Mesenchymal stem cell (in vitro differentiated cells and primary cell): Measurements from ENCODE around the gene POU5F1.

Source experiments
- DNase-seq: peaks from one replicate; pipeline ENCODE4 v3.0.0-alpha.2; 2013
- H2AFZ ChIP-seq: one replicate; pipeline ENCODE4 v1.6.1; 2013; ENCODE audit warnings: low read depth, mild to moderate bottlenecking, control low read depth, inconsistent platforms, low read length, moderate library complexity
- H2AK5ac ChIP-seq: 2 replicates; pipeline ENCODE4 v1.6.1; 2013; ENCODE audit warnings: low read length, moderate library complexity, mild to moderate bottlenecking, inconsistent platforms; ENCODE audit not compliant: severe bottlenecking
- H2BK120ac ChIP-seq: one replicate; pipeline ENCODE4 v1.6.1; 2013; ENCODE audit warnings: low read depth, mild to moderate bottlenecking, inconsistent platforms, low read length, moderate library complexity
- H2BK12ac ChIP-seq, 2 experiments: one replicate each; pipeline ENCODE4 v1.6.1; 2013; ENCODE audit warnings: inconsistent platforms in 2 of 2, low read length in 2 of 2, mild to moderate bottlenecking in 2 of 2, moderate library complexity in 2 of 2, control low read depth in 1 of 2
- H2BK15ac ChIP-seq: one replicate; pipeline ENCODE4 v1.6.1; 2013; ENCODE audit warnings: mild to moderate bottlenecking, low read depth, inconsistent platforms; ENCODE audit not compliant: poor library complexity, severe bottlenecking
- H2BK5ac ChIP-seq: 2 replicates; pipeline ENCODE4 v1.6.1; 2013; ENCODE audit warnings: low read depth, mild to moderate bottlenecking, low read length, control low read depth, inconsistent platforms; ENCODE audit not compliant: poor library complexity, severe bottlenecking
- H3K14ac ChIP-seq, 2 experiments: one replicate each; pipeline ENCODE4 v1.6.1; 2013; ENCODE audit warnings: inconsistent platforms in 2 of 2, low read length in 2 of 2, control low read depth in 1 of 2, mild to moderate bottlenecking in 1 of 2, moderate library complexity in 1 of 2
- H3K18ac ChIP-seq, 2 experiments: one replicate each; pipeline ENCODE4 v1.6.1; 2013; ENCODE audit warnings: inconsistent platforms in 2 of 2, low read length in 2 of 2, control low read depth in 1 of 2, low read depth in 1 of 2, mild to moderate bottlenecking in 1 of 2
- H3K23ac ChIP-seq, 2 experiments: one replicate each; pipeline ENCODE4 v1.6.1; 2013; ENCODE audit warnings: inconsistent platforms in 2 of 2, low read length in 2 of 2, mild to moderate bottlenecking in 2 of 2, moderate library complexity in 2 of 2, control low read depth in 1 of 2
- H3K27ac ChIP-seq: 2 replicates; pipeline ENCODE4 v1.5.1; 2013; ENCODE audit warnings: mild to moderate bottlenecking, moderate library complexity, low read length, control low read depth, inconsistent platforms; ENCODE audit not compliant: poor library complexity, severe bottlenecking
- H3K27me3 ChIP-seq, 2 experiments: 2 replicates each; pipeline versions ENCODE4 v1.6.1 to v1.7.0; 2013; ENCODE audit warnings: low read length in 2 of 2, mild to moderate bottlenecking in 2 of 2, moderate library complexity in 2 of 2, control low read depth in 1 of 2, inconsistent platforms in 1 of 2; ENCODE audit not compliant: control insufficient read depth in 1 of 2, insufficient read depth in 1 of 2
- H3K36me3 ChIP-seq, 2 experiments: 2 replicates each; pipeline versions ENCODE4 v1.6.1 to v1.7.0; 2013; ENCODE audit warnings: low read length in 2 of 2, control low read depth in 1 of 2, inconsistent platforms in 1 of 2, low read depth in 1 of 2, mild to moderate bottlenecking in 1 of 2; ENCODE audit not compliant: insufficient read depth in 2 of 2, control insufficient read depth in 1 of 2
- H3K4ac ChIP-seq, 2 experiments: one replicate each; pipeline ENCODE4 v1.6.1; 2013; ENCODE audit warnings: inconsistent platforms in 2 of 2, low read length in 2 of 2, mild to moderate bottlenecking in 2 of 2, moderate library complexity in 2 of 2, control low read depth in 1 of 2, low read depth in 1 of 2
- H3K4me1 ChIP-seq: 2 replicates; pipeline ENCODE4 v1.6.1; 2013; ENCODE audit warnings: low read depth, low read length, control low read depth; ENCODE audit not compliant: control insufficient read depth, insufficient read depth
- H3K4me2 ChIP-seq: 2 replicates; pipeline ENCODE4 v1.6.1; 2013; ENCODE audit warnings: low read length, mild to moderate bottlenecking, inconsistent platforms; ENCODE audit not compliant: poor library complexity, severe bottlenecking
- H3K4me3 ChIP-seq, 2 experiments: 2 replicates each; pipeline versions ENCODE4 v1.5.1 to v1.7.0; 2013; ENCODE audit warnings: low read length in 2 of 2, mild to moderate bottlenecking in 2 of 2, control low read depth in 1 of 2, low read depth in 1 of 2; ENCODE audit not compliant: insufficient read depth in 1 of 2
- H3K79me1 ChIP-seq: replicated peaks from 2 replicates; pipeline ENCODE4 v1.6.1; 2013; ENCODE audit warnings: mild to moderate bottlenecking, control low read depth, low read length, inconsistent platforms; ENCODE audit not compliant: poor library complexity, severe bottlenecking
- H3K9ac ChIP-seq: 2 replicates; pipeline ENCODE4 v1.7.0; 2013; ENCODE audit warnings: mild to moderate bottlenecking, low read length, moderate library complexity
- H3K9me3 ChIP-seq: 2 replicates; pipeline ENCODE4 v1.7.0; 2013; ENCODE audit warnings: mild to moderate bottlenecking, low read length; ENCODE audit not compliant: control insufficient read depth
- H4K8ac ChIP-seq: one replicate; pipeline ENCODE4 v1.6.1; 2013; ENCODE audit warnings: inconsistent platforms, mild to moderate bottlenecking, low read length, moderate library complexity
- H4K91ac ChIP-seq: one replicate; pipeline ENCODE4 v1.6.1; 2013; ENCODE audit warnings: mild to moderate bottlenecking, low read length, inconsistent platforms
- whole genome bisulfite sequencing: methylation state at CpG from one replicate; pipeline ENCODE4 v1.1.7; 2013; ENCODE audit warnings: mixed read lengths; 5-methylcytosine and 5-hydroxymethylcytosine counted together

POU5F1 gene

GRCh38 chr6:31210741-31211532 is 40.5 kb upstream of the POU5F1 start:
- Histone ChIP-seq H3K36me3 (no peaks in the 10 kb centered on the region), H4K91ac (no peak overlapping the region), H2BK12ac (no peak overlapping the region), H3K27me3 (peaks cover 0 to 3% of the 10 kb centered on the region in 2 experiments), H3K9ac (no peak overlapping the region), H2AFZ (no peak overlapping the region), H3K79me1 (no peaks in the 10 kb centered on the region), H2AK5ac (no peak overlapping the region), H3K9me3 (peaks cover 2% of the 10 kb centered on the region), H3K27ac (no peak overlapping the region), H3K18ac (no peak overlapping the region), H3K4me3 (no peak overlapping the region), H2BK120ac (no peak overlapping the region), H4K8ac (no peak overlapping the region), H2BK15ac (no peak overlapping the region), H2BK5ac (no peak overlapping the region), H3K4ac (no peak overlapping the region), H3K4me1 (no peaks in the 10 kb centered on the region), H3K14ac (no peak overlapping the region), H3K4me2 (no peak overlapping the region), H3K23ac (no peak overlapping the region)
- DNase-seq, result no peak
- WGBS, result 85% methylated on average over 5 of the region's 5 CpGs

GRCh38 chr6:31210123-31210522 is 39.6 kb upstream of the POU5F1 start:
- Histone ChIP-seq H2BK15ac (no peak overlapping the region), H3K27ac (no peak overlapping the region), H2BK12ac (no peak overlapping the region), H3K14ac (no peak overlapping the region), H2AFZ (no peak overlapping the region), H3K18ac (no peak overlapping the region), H3K4me2 (no peak overlapping the region), H3K9me3 (no peaks in the 10 kb centered on the region), H3K4me1 (no peaks in the 10 kb centered on the region), H3K9ac (no peak overlapping the region), H4K91ac (no peak overlapping the region), H3K23ac (no peak overlapping the region), H3K4me3 (no peak overlapping the region), H4K8ac (no peak overlapping the region), H2BK5ac (no peak overlapping the region), H3K4ac (no peak overlapping the region), H3K27me3 (peaks cover 0 to 3% of the 10 kb centered on the region in 2 experiments), H3K36me3 (no peaks in the 10 kb centered on the region), H2BK120ac (no peak overlapping the region), H3K79me1 (no peaks in the 10 kb centered on the region), H2AK5ac (no peak overlapping the region)
- DNase-seq, result no peak
- WGBS, result 53% methylated on average over 3 of the region's 6 CpGs

GRCh38 chr6:31209137-31209536 is 38.7 kb upstream of the POU5F1 start:
- Histone ChIP-seq H3K23ac (no peak overlapping the region), H3K9ac (no peak overlapping the region), H4K8ac (no peak overlapping the region), H3K4me2 (no peak overlapping the region), H3K18ac (no peak overlapping the region), H3K27me3 (peaks cover 0 to 3% of the 10 kb centered on the region in 2 experiments), H3K79me1 (no peaks in the 10 kb centered on the region), H2BK12ac (no peak overlapping the region), H2AFZ (no peak overlapping the region), H3K36me3 (no peaks in the 10 kb centered on the region), H3K4me1 (no peaks in the 10 kb centered on the region), H3K9me3 (no peaks in the 10 kb centered on the region), H2AK5ac (no peak overlapping the region), H3K27ac (no peak overlapping the region), H2BK5ac (no peak overlapping the region), H2BK120ac (no peak overlapping the region), H4K91ac (no peak overlapping the region), H2BK15ac (no peak overlapping the region), H3K4me3 (no peak overlapping the region), H3K14ac (no peak overlapping the region), H3K4ac (no peak overlapping the region)
- no peak for DNase-seq
- 96% methylated on average over 2 of the region's 2 CpGs for WGBS

- DNase-seq, result no peak
- Histone ChIP-seq H3K14ac (no peak overlapping the region), H2BK5ac (no peak overlapping the region), H3K27ac (no peak overlapping the region), H3K4ac (no peak overlapping the region), H3K9ac (no peak overlapping the region), H3K18ac (no peak overlapping the region), H3K4me2 (no peak overlapping the region), H2BK12ac (no peak overlapping the region), H4K91ac (no peak overlapping the region), H3K23ac (no peak overlapping the region), H4K8ac (no peak overlapping the region), H2BK120ac (no peak overlapping the region), H3K27me3 (peaks cover 0 to 3% of the 10 kb centered on the region in 2 experiments), H2AK5ac (no peak overlapping the region), H3K4me3 (no peak overlapping the region), H3K4me1 (peaks cover 1% of the 10 kb centered on the region), H3K79me1 (no peaks in the 10 kb centered on the region), H3K36me3 (no peaks in the 10 kb centered on the region), H2BK15ac (no peak overlapping the region), H2AFZ (no peak overlapping the region), H3K9me3 (no peaks in the 10 kb centered on the region)
- 90% methylated on average over 2 of the region's 2 CpGs for WGBS
These were observed 38.0 kb upstream of the POU5F1 start for GRCh38 chr6:31208506-31208905.
